Vagina (tissue), 2 donors: Measurements from ENCODE around the gene BEGAIN. TPM values are rescaled to one million over a fixed set of nuclear protein-coding genes. Genes with fewer than 3 reads are reported as not detected.

Experiments
- DNase-seq, 2 donors: peaks; one replicate each; pipeline ENCODE4 v3.0.0-alpha.2; 2017; ENCODE audit errors: extremely low spot score in 2 of 2
- H3K27ac ChIP-seq: fragments of 200-600 bp; sonication (generic); one replicate; pipeline ENCODE4 v1.5.1; 2019
- H3K27me3 ChIP-seq: fragments of 200-600 bp; sonication (generic); one replicate; pipeline ENCODE4 v1.5.1; 2019
- H3K36me3 ChIP-seq, 2 donors: fragments of 200-600 bp; sonication (generic); one replicate each; pipeline ENCODE4 v1.5.1; 2017 to 2019
- H3K4me1 ChIP-seq: fragments of 200-600 bp; sonication (generic); one replicate; pipeline ENCODE4 v1.5.1; 2019
- H3K4me3 ChIP-seq, 2 donors: fragments of 200-600 bp; sonication (generic); 1 replicate in 1 of 2; 2 replicates in 1 of 2; pipeline ENCODE4 v1.5.1; 2016 to 2019
- H3K9me3 ChIP-seq: fragments of 200-600 bp; sonication (generic); one replicate; pipeline ENCODE4 v1.5.1; 2019
- POLR2A ChIP-seq, 2 donors: fragments of 450-650 bp; IDR thresholded peaks; one replicate each; pipeline ENCODE4 v1.6.1; 2017; ENCODE audit warnings: antibody characterized with exemption in 2 of 2, mild to moderate bottlenecking in 2 of 2, moderate library complexity in 2 of 2
- POLR2AphosphoS5 ChIP-seq, 2 donors: sonication (generic); formaldehyde crosslinking; IDR thresholded peaks; one replicate each; pipeline ENCODE4 v1.9.0; 2017; ENCODE audit warnings: antibody characterized with exemption in 2 of 2, mild to moderate bottlenecking in 2 of 2, low read depth in 1 of 2; ENCODE audit not compliant: insufficient read depth in 1 of 2
- intact Hi-C: fragments of 100-400 bp; cut with DNase I; formaldehyde crosslinking; loops from one replicate; pipeline ENCODE4 v1.15.1; 2023
- total RNA-seq: library from RNA; depleted of rRNA; stranded (reverse); fragments of >200 nt; gene quantifications from one replicate; pipeline ENCODE4 v1.2.3, GENCODE V29; 2016
- TF ChIP-seq, protein P1 (sequence below), 3 experiments: fragments of 450-650 bp in 2 of 3; fragments of 200-600 bp in 1 of 3; sonication (generic) in 1 of 3; IDR thresholded peaks; one replicate each; pipeline ENCODE4 v1.5.1; 2017 to 2019; ENCODE audit warnings: antibody characterized with exemption in 3 of 3, mild to moderate bottlenecking in 2 of 3, moderate library complexity in 2 of 3

Gene BEGAIN
- total RNA-seq, 1 donor from 2014 or later: 3.4 TPM

DNA sequence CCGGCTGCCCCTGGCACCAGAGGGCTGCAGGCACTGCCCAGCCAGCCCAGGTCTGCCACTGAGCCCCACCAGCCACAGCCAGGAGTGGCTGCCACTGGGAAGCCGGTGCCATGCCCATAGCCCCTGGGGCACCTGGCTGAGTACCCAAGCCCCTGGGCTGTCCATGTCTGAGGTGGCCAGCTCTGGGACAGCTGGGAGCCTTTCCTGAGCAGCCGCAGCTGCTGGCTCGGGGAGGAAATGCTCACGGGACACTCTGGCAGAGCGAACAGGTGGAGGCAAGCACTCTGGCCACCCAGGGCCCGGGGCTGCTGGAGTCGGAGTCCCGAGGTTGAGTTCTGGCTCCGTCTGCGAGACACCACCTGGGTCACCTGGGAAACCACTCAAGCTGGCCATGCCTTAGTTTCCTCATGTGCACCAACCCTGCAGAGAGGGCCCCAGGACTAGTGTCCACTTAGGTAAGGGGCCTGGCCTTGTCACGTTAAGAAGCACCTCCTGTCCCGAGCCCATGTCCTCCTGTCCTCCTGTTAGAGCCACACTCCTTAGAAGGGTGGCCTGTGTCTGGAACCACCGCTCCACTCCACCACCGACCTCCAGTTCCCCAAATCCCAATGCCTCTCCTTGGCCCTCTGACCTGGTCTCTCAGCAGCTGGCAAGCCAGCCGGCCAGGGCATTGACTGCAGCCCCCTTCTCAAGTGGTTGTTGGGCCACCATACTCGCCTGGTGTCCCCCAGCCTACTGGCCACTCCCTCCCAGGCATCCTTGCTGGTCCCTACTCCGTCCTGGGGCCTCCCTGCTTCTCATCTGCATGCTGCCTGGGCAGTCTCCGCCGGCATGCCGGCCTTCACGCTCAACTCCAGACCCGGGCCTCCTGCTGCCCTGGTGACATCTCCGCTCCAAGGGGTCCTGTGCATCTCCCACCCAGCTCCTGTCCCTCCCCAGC, 45.3 kb downstream of the BEGAIN start:
- Histone ChIP-seq H3K36me3 (no peaks in the 10 kb centered on the region), H3K27me3 (no peaks in the 10 kb centered on the region), H3K9me3 (no peaks in the 10 kb centered on the region), H3K27ac (no peak overlapping the region), H3K4me3 (no peak overlapping the region), H3K4me1 (peaks cover 4% of the 10 kb centered on the region)
- DNase-seq: no peak
- TF ChIP-seq POLR2AphosphoS5 (IDR thresholded peaks at IDR 0.05; ENCODE audit: insufficient read depth in 1 of 2, low read depth in 1 of 2) (no peak), POLR2A (IDR thresholded peaks at IDR 0.05) (no peak)
- TF ChIP-seq, protein P1, sequence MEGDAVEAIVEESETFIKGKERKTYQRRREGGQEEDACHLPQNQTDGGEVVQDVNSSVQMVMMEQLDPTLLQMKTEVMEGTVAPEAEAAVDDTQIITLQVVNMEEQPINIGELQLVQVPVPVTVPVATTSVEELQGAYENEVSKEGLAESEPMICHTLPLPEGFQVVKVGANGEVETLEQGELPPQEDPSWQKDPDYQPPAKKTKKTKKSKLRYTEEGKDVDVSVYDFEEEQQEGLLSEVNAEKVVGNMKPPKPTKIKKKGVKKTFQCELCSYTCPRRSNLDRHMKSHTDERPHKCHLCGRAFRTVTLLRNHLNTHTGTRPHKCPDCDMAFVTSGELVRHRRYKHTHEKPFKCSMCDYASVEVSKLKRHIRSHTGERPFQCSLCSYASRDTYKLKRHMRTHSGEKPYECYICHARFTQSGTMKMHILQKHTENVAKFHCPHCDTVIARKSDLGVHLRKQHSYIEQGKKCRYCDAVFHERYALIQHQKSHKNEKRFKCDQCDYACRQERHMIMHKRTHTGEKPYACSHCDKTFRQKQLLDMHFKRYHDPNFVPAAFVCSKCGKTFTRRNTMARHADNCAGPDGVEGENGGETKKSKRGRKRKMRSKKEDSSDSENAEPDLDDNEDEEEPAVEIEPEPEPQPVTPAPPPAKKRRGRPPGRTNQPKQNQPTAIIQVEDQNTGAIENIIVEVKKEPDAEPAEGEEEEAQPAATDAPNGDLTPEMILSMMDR (IDR thresholded peaks at IDR 0.05): no peak
- intact Hi-C loops: no loop called here

DNA sequence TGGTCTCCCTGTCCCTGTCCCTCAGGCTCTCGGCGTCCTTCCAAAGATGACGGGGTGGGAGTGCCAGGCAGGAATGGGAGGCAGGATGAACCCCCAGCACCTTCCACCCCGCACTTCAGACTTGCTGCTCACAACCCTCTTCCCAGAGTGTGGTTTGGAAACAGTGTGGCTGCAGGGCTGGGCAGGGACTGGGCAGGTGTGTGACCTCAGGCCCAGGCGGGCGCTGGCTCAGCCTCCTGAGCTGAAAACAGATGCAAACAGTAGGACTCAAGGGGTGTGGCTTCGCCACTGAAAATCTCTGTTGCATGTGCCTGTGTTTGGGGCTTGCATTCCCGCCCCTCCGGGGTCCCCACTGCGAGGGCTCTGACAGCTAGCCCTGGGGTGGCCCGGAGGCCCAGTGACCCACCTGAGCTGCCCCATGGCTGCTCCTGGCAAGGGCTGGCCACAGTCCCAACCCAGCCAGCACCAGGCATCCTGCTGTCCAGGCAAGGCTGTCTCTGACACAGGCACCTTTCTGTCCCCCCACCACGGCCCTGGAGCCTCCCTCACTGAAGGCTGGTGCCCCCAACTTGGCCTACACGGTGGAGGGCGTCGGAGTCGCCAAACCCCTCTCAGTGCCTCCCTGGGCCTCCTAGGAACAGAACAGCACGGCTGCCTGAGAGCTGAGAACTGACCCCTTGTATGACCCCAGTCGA, 46.1 kb downstream of the BEGAIN start:
- H3K36me3 ChIP-seq: no peaks in the 10 kb centered on the region
- peaks cover 3% of the 10 kb centered on the region for H3K4me1 ChIP-seq
- no peak for DNase-seq
- TF ChIP-seq POLR2A (IDR thresholded peaks at IDR 0.05): no peak
- no peak for TF ChIP-seq POLR2AphosphoS5 (IDR thresholded peaks at IDR 0.05; ENCODE audit: insufficient read depth in 1 of 2, low read depth in 1 of 2)
- TF ChIP-seq, protein P1 (IDR thresholded peaks at IDR 0.05): no peak
- no peak overlapping the region for H3K27ac ChIP-seq
- no peaks in the 10 kb centered on the region for H3K9me3 ChIP-seq
- H3K4me3 ChIP-seq: no peak overlapping the region
- H3K27me3 ChIP-seq: no peaks in the 10 kb centered on the region
- intact Hi-C loops: no loop called here

DNA sequence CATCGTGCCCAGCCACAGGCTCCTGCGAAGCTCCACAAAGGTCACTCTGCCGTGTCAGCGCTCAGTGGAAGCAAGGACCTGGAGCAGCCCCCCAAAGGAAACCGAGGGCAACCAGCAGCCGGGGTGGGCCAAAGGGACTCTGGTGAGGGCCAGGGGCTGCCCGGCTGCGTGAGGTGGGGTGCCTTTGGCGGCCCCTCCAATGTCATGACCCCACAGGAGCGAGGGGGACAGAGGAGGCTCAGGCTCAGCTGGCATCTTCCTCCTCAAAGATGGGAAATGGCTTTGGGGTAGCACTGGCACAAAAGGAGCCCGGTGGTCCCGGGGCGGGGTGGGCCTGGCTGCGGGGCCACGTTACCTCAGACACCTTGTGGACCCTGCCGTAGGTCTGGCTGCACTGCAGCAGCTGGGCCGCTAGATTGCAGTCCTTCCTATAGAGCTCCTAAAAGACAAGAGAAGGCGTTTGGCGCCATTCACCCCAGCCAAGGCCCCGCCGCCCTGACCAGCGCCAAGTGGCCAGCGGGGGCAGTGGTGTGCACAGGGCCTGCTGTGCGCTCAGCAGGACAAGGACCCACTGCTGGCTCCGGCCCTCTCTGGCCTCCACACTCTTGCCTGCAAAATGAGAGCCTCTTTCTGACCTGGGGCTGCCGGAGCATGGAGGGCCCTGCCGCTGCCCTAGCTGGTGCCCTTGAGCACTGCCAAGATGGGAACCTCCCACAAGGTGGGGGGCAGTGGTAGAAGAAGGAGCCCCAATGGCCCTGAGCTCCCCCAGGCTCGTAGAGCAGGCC, 46.9 kb downstream of the BEGAIN start:
- intact Hi-C loops: no loop called here
- Histone ChIP-seq H3K27ac (no peak overlapping the region), H3K4me1 (no peaks in the 10 kb centered on the region), H3K36me3 (no peaks in the 10 kb centered on the region), H3K4me3 (no peak overlapping the region), H3K27me3 (no peaks in the 10 kb centered on the region), H3K9me3 (no peaks in the 10 kb centered on the region)
- DNase-seq: no peak
- TF ChIP-seq POLR2AphosphoS5 (IDR thresholded peaks at IDR 0.05; ENCODE audit: insufficient read depth in 1 of 2, low read depth in 1 of 2) (no peak), POLR2A (IDR thresholded peaks at IDR 0.05) (no peak)
- TF ChIP-seq, protein P1 (IDR thresholded peaks at IDR 0.05): no peak

DNA sequence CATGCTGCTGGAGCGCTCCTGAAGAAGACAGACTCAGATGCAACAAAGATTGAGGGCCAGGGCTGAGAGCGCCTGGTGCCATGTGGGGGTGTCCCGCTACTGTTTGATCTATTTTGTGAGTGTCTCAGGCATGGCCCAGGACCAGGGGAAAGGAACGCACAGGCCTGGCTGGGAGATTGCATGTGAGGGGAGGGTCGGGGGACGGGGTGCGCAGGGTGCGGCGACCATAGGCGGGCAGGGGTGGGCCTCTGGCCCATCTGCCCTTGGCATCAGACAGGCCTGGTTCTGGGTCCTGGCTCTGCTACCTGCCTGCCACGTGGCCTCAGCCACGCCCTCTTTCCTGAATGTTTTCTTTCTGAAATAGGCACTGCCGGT, 47.5 kb downstream of the BEGAIN start:
- Histone ChIP-seq H3K36me3 (no peaks in the 10 kb centered on the region), H3K4me3 (no peak overlapping the region), H3K27me3 (no peaks in the 10 kb centered on the region), H3K4me1 (no peaks in the 10 kb centered on the region), H3K9me3 (no peaks in the 10 kb centered on the region), H3K27ac (no peak overlapping the region)
- no peak for DNase-seq
- intact Hi-C loops: no loop called here
- TF ChIP-seq POLR2AphosphoS5 (IDR thresholded peaks at IDR 0.05; ENCODE audit: insufficient read depth in 1 of 2, low read depth in 1 of 2) (no peak), POLR2A (IDR thresholded peaks at IDR 0.05) (no peak)
- TF ChIP-seq, protein P1 (IDR thresholded peaks at IDR 0.05): no peak
